BE2C (cell line): ENCODE measurements around the gene KCP.

Experiments
- DNase-seq: peaks from one replicate; pipeline ENCODE4 v3.0.0-alpha.2; 2020
- H3K27me3 ChIP-seq: fragments of 250-450 bp; sonication (Bioruptor Pico); 2 replicates; pipeline ENCODE4 v1.5.1; 2020; ENCODE audit warnings: mild to moderate bottlenecking
- H3K36me3 ChIP-seq: fragments of 250-450 bp; sonication (Bioruptor Pico); 2 replicates; pipeline ENCODE4 v1.5.1; 2020; ENCODE audit warnings: mild to moderate bottlenecking
- H3K4me1 ChIP-seq: fragments of 250-450 bp; sonication (Bioruptor Pico); 2 replicates; pipeline ENCODE4 v1.5.1; 2020
- H3K4me3 ChIP-seq: 2 replicates; pipeline ENCODE4 v1.5.1; 2011; ENCODE audit warnings: low read depth, low read length
- H3K9me3 ChIP-seq: fragments of 250-450 bp; sonication (Bioruptor Pico); 2 replicates; pipeline ENCODE4 v1.5.1; 2020
- TF ChIP-seq, protein P1 (sequence below): IDR thresholded peaks from 2 replicates; pipeline ENCODE4 v1.5.1; 2012; ENCODE audit warnings: mild to moderate bottlenecking, low read depth, low read length

The KCP gene

DNA sequence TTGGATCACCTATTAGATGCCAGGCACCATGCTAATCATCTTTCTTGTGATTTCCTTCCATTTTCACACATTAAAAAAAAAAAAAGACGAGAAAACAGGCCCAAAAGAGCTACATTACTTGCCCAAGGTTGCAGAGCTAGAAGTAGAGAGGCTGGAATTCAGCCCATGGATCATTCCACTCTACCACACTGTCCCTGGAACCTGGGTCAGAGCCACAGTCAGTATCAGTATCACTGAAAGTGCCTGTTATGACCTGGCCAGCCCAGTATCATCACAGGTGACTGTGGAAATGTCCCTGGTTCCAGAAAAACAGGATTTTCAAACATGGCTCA is 83.6 kb downstream of the KCP start:
- TF ChIP-seq, protein P1, sequence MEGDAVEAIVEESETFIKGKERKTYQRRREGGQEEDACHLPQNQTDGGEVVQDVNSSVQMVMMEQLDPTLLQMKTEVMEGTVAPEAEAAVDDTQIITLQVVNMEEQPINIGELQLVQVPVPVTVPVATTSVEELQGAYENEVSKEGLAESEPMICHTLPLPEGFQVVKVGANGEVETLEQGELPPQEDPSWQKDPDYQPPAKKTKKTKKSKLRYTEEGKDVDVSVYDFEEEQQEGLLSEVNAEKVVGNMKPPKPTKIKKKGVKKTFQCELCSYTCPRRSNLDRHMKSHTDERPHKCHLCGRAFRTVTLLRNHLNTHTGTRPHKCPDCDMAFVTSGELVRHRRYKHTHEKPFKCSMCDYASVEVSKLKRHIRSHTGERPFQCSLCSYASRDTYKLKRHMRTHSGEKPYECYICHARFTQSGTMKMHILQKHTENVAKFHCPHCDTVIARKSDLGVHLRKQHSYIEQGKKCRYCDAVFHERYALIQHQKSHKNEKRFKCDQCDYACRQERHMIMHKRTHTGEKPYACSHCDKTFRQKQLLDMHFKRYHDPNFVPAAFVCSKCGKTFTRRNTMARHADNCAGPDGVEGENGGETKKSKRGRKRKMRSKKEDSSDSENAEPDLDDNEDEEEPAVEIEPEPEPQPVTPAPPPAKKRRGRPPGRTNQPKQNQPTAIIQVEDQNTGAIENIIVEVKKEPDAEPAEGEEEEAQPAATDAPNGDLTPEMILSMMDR, result no peak
- Histone ChIP-seq H3K36me3 (no peaks in the 10 kb centered on the region), H3K27me3 (no peaks in the 10 kb centered on the region), H3K9me3 (no peaks in the 10 kb centered on the region), H3K4me1 (peaks cover 13% of the 10 kb centered on the region), H3K4me3 (no peak overlapping the region)
- DNase-seq, result no peak
